RWPE2 (cell line): ENCODE measurements around the gene GPA33.

ENCODE experiments used
- ATAC-seq: fragments of 200-7000 bp; cut with Tn5 transposase; 3 replicates; pipeline ENCODE4 v1.9.1; 2021; ENCODE audit warnings: low read depth
- DNase-seq: peaks from one replicate; pipeline ENCODE4 v3.0.0-alpha.2; 2020; ENCODE audit warnings: low spot score
- H3K27ac ChIP-seq: fragments of 450-650 bp; 2 replicates; pipeline ENCODE4 v1.5.1; 2017; ENCODE audit warnings: mild to moderate bottlenecking; ENCODE audit not compliant: poor library complexity, severe bottlenecking
- H3K27me3 ChIP-seq: fragments of 250-450 bp; sonication (Bioruptor Pico); 2 replicates; pipeline ENCODE4 v1.5.1; 2021; ENCODE audit warnings: mild to moderate bottlenecking, moderate library complexity; ENCODE audit not compliant: insufficient read depth, poor library complexity, severe bottlenecking
- H3K36me3 ChIP-seq: fragments of 250-450 bp; sonication (Bioruptor Pico); 2 replicates; pipeline ENCODE4 v1.5.1; 2020; ENCODE audit warnings: low read depth, mild to moderate bottlenecking, moderate library complexity
- H3K4me1 ChIP-seq: fragments of 250-450 bp; sonication (Bioruptor Pico); 2 replicates; pipeline ENCODE4 v1.5.1; 2021; ENCODE audit warnings: mild to moderate bottlenecking, moderate library complexity; ENCODE audit not compliant: insufficient read depth, poor library complexity, severe bottlenecking
- H3K4me3 ChIP-seq: fragments of 250-450 bp; sonication (Bioruptor Pico); 2 replicates; pipeline ENCODE4 v1.5.1; 2021; ENCODE audit warnings: mild to moderate bottlenecking, moderate library complexity; ENCODE audit not compliant: severe bottlenecking
- H3K9me3 ChIP-seq: fragments of 250-450 bp; sonication (Bioruptor Pico); 2 replicates; pipeline ENCODE4 v1.5.1; 2021; ENCODE audit warnings: mild to moderate bottlenecking, moderate library complexity; ENCODE audit not compliant: severe bottlenecking
- TF ChIP-seq, protein P1 (sequence below): fragments of 450-650 bp; IDR thresholded peaks from one replicate; pipeline ENCODE4 v1.5.1; 2017; ENCODE audit warnings: mild to moderate bottlenecking, moderate library complexity; ENCODE audit not compliant: poor library complexity, severe bottlenecking

GPA33 gene

DNA sequence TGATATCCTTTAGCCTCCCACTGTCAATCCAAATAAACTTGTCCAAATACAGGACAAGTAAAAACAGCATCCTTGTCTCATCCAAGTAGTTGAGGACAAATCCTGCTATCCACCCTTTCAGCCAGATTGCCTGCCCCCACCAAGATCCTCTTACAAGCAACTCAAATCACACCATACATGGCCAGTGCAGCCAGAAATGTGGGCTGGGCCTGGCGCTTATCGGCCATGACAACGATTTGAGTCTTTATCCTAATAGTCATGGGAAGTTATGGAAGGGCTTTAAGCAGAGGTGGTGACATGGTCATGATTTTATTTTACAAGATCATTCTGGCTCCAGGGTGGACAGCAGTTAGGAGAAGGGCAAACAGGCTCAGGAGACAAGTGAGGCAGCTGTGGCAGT lies 6.3 kb downstream of the GPA33 start:
- no peaks in the 10 kb centered on the region for H3K9me3 ChIP-seq
- H3K4me1 ChIP-seq, result no peaks in the 10 kb centered on the region
- ATAC-seq (no peak), DNase-seq (no peak)
- no peak overlapping the region for H3K4me3 ChIP-seq
- TF ChIP-seq, protein P1, sequence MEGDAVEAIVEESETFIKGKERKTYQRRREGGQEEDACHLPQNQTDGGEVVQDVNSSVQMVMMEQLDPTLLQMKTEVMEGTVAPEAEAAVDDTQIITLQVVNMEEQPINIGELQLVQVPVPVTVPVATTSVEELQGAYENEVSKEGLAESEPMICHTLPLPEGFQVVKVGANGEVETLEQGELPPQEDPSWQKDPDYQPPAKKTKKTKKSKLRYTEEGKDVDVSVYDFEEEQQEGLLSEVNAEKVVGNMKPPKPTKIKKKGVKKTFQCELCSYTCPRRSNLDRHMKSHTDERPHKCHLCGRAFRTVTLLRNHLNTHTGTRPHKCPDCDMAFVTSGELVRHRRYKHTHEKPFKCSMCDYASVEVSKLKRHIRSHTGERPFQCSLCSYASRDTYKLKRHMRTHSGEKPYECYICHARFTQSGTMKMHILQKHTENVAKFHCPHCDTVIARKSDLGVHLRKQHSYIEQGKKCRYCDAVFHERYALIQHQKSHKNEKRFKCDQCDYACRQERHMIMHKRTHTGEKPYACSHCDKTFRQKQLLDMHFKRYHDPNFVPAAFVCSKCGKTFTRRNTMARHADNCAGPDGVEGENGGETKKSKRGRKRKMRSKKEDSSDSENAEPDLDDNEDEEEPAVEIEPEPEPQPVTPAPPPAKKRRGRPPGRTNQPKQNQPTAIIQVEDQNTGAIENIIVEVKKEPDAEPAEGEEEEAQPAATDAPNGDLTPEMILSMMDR, result no peak
- no peaks in the 10 kb centered on the region for H3K27me3 ChIP-seq
- no peak overlapping the region for H3K27ac ChIP-seq
- no peaks in the 10 kb centered on the region for H3K36me3 ChIP-seq

DNA sequence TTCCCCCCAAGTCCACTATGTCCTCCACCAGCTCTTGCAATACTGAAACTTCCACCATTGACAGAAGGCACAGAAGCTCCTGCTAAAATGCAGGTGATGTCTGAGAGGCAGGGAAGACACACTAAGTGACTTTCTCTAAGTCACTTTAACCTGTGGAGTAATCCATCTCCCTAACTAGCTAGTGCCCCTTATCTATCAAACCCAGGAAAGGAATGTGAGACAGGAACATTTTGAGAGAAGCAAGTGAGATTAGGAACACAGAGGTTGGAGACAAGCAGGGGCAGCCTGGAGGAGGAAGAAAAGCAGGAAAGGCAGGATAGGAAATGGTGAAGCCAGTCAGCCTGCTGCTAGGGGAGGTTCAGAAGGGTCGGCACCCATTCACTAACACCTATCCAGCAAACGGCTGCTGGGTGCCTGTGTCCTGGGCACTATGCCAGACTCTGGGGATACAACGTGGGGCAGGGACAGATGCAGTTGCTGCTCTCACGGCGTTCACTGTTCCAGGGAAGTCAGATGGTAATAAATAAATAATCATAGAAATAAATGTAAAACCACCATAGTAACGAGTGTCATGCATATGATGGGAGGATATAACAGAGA lies 7.0 kb downstream of the GPA33 start:
- TF ChIP-seq, protein P1, result no peak
- no peaks in the 10 kb centered on the region for H3K27me3 ChIP-seq
- no peak overlapping the region for H3K27ac ChIP-seq
- H3K4me3 ChIP-seq, result no peak overlapping the region
- no peaks in the 10 kb centered on the region for H3K9me3 ChIP-seq
- DNase-seq (no peak), ATAC-seq (no peak)
- no peaks in the 10 kb centered on the region for H3K4me1 ChIP-seq
- no peaks in the 10 kb centered on the region for H3K36me3 ChIP-seq

DNA sequence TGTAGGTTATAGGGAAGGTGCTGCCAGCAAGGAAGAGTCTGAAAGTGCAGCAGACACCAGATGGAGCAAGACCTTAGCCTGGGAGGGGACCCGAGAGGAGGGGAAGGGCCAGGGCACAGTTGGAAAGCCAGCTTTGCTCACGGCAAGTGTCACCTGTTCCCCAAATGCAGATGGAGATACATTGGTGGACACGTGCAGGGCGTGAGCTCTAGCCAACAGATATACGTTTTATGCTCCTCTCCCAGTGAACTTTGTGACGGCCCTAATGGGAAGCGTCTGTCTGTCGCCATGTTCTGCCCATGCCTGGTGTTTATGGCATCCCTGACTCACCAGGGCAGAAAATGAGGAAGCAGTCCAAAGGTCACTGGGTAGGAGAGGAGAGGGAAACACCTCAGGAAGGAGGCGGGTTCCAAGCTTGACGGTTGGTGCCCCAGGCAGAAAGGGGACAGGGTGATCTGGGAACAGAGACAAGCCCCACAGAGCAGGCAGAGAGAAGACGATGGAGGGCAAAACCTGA lies 7.6 kb downstream of the GPA33 start:
- H3K9me3 ChIP-seq, result no peaks in the 10 kb centered on the region
- no peaks in the 10 kb centered on the region for H3K27me3 ChIP-seq
- no peaks in the 10 kb centered on the region for H3K36me3 ChIP-seq
- TF ChIP-seq, protein P1, result no peak
- no peak for DNase-seq
- no peak; the same call in 2 of the 3 replicates for ATAC-seq
- no peak overlapping the region for H3K4me3 ChIP-seq
- no peaks in the 10 kb centered on the region for H3K4me1 ChIP-seq
- H3K27ac ChIP-seq, result no peak overlapping the region

DNA sequence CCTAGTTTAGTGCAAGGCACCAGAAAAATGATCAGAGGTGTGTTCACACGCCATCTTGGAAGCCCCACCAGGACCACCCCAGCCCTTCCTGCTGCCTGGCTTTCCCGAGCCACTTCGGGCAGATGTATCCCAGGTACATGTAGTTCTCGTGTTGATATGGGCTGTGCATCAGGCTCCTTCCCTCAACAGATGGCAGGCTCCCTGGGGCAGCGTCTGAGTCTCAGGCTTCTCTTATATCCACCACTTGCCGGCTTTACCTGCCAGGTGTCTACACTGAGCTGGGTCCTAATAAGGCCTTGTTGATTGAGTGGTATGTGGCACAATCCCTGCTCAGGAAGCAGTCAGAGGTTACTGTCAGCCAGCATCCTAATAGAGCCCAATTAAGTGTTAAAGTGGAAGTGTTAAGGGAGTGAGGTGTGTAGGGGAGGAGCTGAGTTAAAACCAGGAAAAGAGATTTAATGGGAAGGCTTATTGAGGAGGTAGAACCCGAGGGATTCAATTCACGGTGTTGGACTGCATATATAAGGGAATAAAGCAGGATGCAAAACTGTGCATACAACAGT lies 8.5 kb downstream of the GPA33 start:
- Histone ChIP-seq H3K27me3 (no peaks in the 10 kb centered on the region), H3K4me3 (no peak overlapping the region), H3K9me3 (no peaks in the 10 kb centered on the region), H3K27ac (no peak overlapping the region), H3K4me1 (no peaks in the 10 kb centered on the region), H3K36me3 (no peaks in the 10 kb centered on the region)
- no peak for DNase-seq
- TF ChIP-seq, protein P1, result no peak
- no peak for ATAC-seq

DNA sequence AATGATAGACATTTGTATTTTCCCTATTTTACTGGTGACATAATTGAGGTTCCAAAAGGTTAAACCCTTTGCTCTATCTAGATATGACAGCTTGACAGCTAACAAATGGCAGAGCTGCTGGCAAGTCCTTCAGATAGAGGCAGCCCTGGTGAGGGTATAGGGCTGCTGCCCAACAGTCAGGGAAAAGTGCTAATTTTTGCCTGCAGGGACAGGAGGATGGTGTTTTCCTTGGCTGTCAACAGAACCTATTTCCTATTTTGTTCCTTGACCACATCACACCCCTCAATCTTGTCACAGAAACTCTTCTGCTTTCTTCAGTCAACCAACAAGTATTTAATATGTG lies 12.3 kb downstream of the GPA33 start:
- Histone ChIP-seq H3K36me3 (no peaks in the 10 kb centered on the region), H3K27ac (no peak overlapping the region), H3K9me3 (no peaks in the 10 kb centered on the region), H3K4me3 (no peak overlapping the region), H3K27me3 (no peaks in the 10 kb centered on the region), H3K4me1 (no peaks in the 10 kb centered on the region)
- ATAC-seq (no peak), DNase-seq (no peak)
- TF ChIP-seq, protein P1, result no peak
